Medulla oblongata (tissue), 1 donor: ENCODE data around the gene MTARC2.

Source experiments
- DNase-seq: peaks from one replicate; pipeline ENCODE4 v3.0.0-alpha.2; 2015; ENCODE audit errors: extremely low spot score

Gene MTARC2

GRCh38 chr1:220827445-220828178, 79.5 kb downstream of the MTARC2 start:
- no peak for DNase-seq

DNA sequence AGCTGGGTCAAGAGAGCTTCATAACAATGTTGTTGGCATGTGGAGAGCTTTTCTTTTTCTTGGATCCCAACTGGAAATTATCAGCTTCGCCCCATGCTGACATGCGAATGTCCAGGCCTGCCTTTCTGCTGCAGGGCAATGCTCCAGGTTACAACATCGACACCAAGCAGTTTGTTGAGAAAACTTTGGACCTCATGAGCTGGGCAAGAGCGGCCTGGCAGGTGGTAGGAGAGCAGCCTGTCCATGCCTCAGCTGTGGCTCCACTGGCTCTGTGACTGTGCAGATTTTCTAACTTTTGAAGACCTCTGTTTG, 80.0 kb downstream of the MTARC2 start:
- no peak for DNase-seq

GRCh38 chr1:220828950-220829586, 80.9 kb downstream of the MTARC2 start:
- no peak for DNase-seq

GRCh38 chr1:220833436-220833835, 85.3 kb downstream of the MTARC2 start:
- DNase-seq, result no peak
